ENCODE measurements around the gene PLCB1.
"Not testable (repeated sequence)": the region's sequence is repeated elsewhere in the genome, so short reads cannot be mapped to it uniquely, and the experiment has no call there.

The PLCB1 gene

DNA sequence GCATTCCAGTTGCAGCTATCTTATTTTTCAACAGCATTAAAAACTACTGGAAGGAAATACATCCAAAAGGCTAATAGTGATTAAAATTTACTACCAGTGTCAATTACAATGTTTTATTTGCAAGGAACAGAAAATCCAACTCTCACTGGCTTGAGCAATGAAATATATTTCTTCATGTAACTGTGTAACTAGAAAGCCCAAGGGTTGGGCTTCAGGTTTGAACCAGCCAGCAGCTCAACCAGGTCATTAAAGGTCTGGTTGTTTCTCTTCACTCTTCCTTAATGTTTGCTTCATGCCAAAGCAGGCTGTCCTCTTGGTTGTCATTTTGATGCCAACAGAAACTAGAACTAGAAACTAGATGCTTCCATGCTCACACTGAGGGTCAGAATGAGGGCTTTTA is 437.7 kb downstream of the PLCB1 start:
- in situ Hi-C loops (cut with HindIII; ENCODE audit: low pct_unique_long_range_greater_than_20kb, low sequenced_read_pairs): no loop called here
- no peak for DNase-seq (ENCODE audit: low read depth in 1 of 2, low spot score in 1 of 2)
- TF ChIP-seq JUND (IDR thresholded peaks at IDR 0.05; ENCODE audit: low read depth): no peak

DNA sequence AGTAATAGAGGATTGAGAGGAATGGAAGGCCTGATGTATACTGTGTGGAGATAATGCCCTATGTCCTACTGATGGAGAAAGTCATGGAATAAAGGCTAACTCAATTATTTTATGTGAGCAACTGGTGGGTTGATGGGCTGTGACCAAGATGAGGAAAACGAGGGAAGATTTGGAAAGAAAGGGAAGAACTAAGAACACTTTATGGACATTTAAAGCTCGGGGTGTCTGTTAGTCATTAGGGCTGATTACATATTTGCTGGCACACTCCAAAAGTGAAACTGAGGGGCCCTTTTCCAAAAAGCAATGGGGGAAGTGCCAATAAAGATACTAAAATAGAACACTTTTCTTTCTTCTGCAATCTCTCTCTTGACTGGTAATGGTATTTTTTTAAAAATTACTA is 439.5 kb downstream of the PLCB1 start:
- TF ChIP-seq JUND (IDR thresholded peaks at IDR 0.05; ENCODE audit: low read depth): no peak
- no peak for DNase-seq (ENCODE audit: low read depth in 1 of 2, low spot score in 1 of 2)
- in situ Hi-C loops (cut with HindIII; ENCODE audit: low pct_unique_long_range_greater_than_20kb, low sequenced_read_pairs): no loop called here

DNA sequence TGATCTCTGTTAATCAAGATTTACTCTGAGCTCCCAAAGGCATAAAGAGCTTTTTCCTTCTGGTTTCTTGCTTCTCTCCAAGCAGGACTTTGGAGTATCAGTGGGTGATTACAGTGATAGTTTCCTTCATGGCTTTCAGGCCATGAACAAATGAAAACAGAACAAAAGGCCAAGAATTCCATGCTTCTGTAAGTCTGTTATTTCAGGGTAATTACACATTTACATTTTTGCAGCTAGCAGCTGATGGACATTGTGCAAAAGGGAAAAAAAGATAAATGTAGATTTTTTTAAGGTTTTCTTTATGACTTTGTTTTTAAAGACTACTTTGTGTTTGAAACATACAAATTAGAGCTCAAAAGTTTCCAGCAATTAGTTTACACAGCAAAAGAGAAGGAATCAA is 441.6 kb downstream of the PLCB1 start:
- in situ Hi-C loops (cut with HindIII; ENCODE audit: low pct_unique_long_range_greater_than_20kb, low sequenced_read_pairs): no loop called here
- no peak for DNase-seq (ENCODE audit: low read depth in 1 of 2, low spot score in 1 of 2)
- no peak for TF ChIP-seq JUND (IDR thresholded peaks at IDR 0.05; ENCODE audit: low read depth)

DNA sequence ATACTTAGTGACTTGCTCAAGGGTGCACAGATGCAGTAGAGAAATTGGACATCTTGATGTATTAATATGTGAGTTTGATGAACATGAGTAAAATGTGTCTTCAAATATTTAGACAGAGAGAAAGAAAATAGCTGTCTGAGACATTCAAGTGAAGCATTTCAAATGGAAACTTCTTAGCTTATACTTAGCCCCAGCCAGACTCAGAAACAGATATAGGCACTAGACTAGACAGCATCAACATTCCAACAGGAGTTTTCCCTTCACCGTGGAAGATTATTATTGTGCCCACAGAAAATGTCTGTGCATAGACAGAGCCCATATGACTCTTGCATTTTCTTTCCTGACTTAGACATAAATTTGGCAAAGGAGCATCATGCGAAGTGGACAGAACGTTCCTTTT is 443.0 kb downstream of the PLCB1 start:
- no peak for DNase-seq (ENCODE audit: low read depth in 1 of 2, low spot score in 1 of 2)
- in situ Hi-C loops (cut with HindIII; ENCODE audit: low pct_unique_long_range_greater_than_20kb, low sequenced_read_pairs): no loop called here
- TF ChIP-seq JUND (IDR thresholded peaks at IDR 0.05; ENCODE audit: low read depth): no peak

DNA sequence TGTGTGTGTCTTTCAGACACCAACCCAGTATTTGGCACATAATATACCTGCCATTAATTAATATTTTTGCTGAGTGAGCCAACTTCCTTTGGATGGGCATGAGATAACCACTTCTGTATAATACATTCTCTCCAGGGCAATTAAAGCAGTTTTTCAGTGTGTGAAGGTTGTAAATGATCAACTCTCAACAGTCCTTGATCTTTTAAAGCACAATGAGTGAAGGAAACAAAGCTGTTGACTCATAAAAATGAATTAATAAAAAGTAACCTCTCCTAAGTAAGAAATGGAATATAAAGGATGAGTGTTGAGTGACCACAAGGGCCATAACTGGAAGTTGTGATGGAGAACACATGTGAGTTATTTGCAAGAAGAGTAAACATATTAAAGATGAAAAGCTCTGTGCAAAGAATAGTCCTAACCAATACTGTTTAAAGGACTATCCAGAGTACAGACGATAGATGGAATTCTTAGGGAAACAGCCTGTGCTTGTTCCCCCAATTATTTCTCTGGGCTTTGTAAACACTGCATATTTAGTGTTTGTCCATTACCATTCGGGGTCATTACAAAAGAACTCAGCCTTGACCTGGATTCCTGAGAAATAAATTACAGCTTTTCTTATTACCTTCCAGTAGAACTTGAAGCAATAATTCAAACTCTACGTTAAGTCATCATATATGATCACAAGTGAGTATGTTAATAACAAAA is 446.2 kb downstream of the PLCB1 start:
- DNase-seq (ENCODE audit: low read depth in 1 of 2, low spot score in 1 of 2): no peak
- in situ Hi-C loops (cut with HindIII; ENCODE audit: low pct_unique_long_range_greater_than_20kb, low sequenced_read_pairs): no loop called here
- TF ChIP-seq JUND (IDR thresholded peaks at IDR 0.05; ENCODE audit: low read depth): no peak

DNA sequence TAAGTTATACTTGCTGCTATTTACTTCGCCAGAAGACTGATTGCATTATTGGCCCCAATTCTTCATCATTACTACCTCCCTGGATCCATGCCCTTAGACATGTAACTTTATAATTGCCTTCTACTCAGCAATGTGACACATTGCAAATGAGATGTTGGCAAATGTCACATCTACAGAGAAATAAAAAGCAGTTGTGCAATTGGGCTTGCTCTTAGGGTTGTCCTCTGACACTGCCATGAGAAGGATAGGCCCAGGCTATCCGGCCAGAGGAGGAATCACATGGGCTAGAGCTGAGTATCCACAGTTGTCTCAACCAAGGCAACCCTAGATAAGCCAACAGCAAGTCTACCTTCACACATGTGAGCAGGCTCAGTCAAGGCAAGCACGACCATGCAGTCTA is 447.0 kb downstream of the PLCB1 start:
- in situ Hi-C loops (cut with HindIII; ENCODE audit: low pct_unique_long_range_greater_than_20kb, low sequenced_read_pairs): no loop called here
- TF ChIP-seq JUND (IDR thresholded peaks at IDR 0.05; ENCODE audit: low read depth): no peak
- no peak for DNase-seq (ENCODE audit: low read depth in 1 of 2, low spot score in 1 of 2)

DNA sequence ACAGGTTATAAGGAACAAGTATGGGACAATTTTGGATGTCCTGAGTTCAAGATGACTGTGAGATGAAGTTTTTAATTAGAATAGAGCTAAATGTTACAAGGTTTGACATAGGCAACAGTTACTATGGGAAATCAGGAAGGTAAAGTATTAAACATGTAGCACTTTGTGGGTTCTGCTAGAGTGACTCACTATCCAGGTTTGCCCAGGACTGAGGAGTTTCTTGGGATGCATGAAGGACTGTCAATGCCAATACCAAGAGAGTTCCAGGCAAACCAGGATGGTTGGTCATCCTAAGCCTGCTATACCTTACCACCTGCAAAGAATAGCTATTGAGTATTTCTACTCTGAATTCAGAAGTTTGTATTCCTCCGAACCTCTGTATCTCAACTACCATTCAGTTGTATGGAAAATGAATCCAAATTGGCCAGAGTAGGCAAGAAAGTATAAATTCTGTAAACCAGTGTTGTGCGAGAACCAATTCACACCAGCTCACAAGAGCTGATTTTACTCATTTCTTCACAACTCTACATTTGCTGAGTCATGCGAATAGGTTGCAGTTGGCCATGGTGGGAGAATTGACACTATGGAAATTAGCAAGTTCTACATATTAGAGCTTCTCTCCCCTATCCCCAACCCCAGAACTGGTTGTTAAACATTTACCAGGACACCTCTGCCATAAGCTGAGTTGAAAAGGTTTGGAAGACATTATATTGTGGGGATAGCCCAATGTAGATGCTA is 449.5 kb downstream of the PLCB1 start:
- no peak for TF ChIP-seq JUND (IDR thresholded peaks at IDR 0.05; ENCODE audit: low read depth)
- no peak for DNase-seq (ENCODE audit: low read depth in 1 of 2, low spot score in 1 of 2)
- in situ Hi-C loops (cut with HindIII; ENCODE audit: low pct_unique_long_range_greater_than_20kb, low sequenced_read_pairs): no loop called here

DNA sequence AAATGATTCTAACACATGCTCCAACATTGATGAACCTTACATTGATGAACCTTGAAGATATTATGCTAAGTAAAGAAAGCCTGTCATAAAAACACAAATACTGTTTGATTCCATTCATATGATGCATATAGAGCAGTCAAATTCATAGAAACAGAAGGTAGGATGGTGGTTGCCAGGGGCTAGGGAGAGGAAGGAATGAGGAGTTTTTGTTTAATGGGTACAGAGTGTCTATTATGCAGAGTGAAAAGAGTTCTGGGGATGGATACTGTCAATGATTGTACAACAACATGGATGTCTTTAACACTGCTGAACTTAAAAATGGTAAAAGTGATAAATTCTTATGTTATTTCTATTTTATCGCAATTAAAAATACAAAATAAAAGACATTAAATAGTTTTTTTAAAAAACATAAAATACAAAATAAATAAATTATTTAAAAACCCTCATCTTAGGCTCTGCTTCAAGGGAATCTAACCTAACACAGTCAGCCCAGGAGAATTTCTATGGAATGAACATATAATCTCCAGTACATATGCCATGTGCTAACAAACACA is 451.0 kb downstream of the PLCB1 start:
- in situ Hi-C loops (cut with HindIII; ENCODE audit: low pct_unique_long_range_greater_than_20kb, low sequenced_read_pairs): no loop called here
- TF ChIP-seq JUND (IDR thresholded peaks at IDR 0.05; ENCODE audit: low read depth): no peak
- no peak for DNase-seq (ENCODE audit: low read depth in 1 of 2, low spot score in 1 of 2)

DNA sequence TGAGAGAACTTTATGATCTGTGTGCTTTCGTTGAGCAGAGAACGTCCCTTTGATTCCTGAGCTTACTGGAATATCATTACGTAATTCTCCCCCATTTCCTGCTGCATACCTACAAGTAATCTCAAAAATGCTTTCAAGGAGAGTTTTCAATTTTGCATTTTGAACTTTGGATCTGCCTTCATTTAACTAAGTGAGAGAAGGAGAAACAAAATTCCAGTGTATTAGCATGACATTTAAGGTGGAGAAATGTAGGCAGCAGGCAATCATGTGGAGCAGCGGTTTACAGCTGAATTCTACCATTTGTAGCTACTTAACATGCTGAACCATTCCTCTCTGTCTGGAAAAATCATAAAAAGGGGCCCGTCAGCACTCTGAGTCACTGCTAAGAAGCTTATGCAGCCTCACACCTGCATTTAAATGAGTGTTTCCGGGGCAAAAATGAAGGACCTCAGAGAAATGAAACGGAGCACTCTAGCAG is 451.5 kb downstream of the PLCB1 start:
- no peak for DNase-seq (ENCODE audit: low read depth in 1 of 2, low spot score in 1 of 2)
- in situ Hi-C loops (cut with HindIII; ENCODE audit: low pct_unique_long_range_greater_than_20kb, low sequenced_read_pairs): no loop called here
- no peak for TF ChIP-seq JUND (IDR thresholded peaks at IDR 0.05; ENCODE audit: low read depth)

DNA sequence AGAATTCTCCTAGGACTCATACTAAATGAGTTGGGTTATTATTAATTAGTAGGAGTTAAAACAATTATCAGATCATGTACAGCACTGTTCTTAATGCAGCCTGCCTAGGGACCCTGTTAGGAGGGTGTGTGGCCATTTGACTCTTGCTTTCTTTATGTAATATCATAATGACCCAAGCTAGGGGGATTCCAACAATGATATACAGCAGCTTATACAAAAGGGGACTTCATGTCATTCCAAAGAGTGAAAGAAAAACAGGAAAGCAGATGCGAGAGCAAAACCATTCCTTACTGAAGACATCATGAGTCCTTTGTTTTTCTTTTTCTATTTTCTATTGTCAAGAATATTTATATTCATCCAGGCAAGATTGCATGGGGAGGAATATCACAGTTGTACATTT is 455.2 kb downstream of the PLCB1 start:
- DNase-seq (ENCODE audit: low read depth in 1 of 2, low spot score in 1 of 2): no peak
- no peak for TF ChIP-seq JUND (IDR thresholded peaks at IDR 0.05; ENCODE audit: low read depth)
- in situ Hi-C loops (cut with HindIII; ENCODE audit: low pct_unique_long_range_greater_than_20kb, low sequenced_read_pairs): no loop called here

DNA sequence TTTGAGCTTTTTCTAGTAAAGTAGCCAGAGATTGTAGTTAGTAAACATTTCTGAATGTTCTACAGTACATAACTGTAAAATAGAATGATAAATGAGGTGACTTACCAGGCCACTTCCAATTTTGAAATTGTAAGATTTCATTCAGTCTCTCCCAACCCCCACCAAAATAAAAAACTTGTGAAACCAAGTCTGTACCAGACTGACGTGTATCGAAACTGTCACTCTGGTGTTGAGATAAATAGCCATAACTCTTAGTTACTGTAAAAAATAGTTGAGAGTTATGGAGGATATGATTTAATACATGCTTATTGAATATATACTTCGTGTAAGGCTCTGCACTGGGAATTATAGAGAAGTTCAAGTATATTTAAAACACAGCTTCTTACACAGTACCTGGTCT is 455.7 kb downstream of the PLCB1 start:
- no peak for DNase-seq (ENCODE audit: low read depth in 1 of 2, low spot score in 1 of 2)
- in situ Hi-C loops (cut with HindIII; ENCODE audit: low pct_unique_long_range_greater_than_20kb, low sequenced_read_pairs): no loop called here
- TF ChIP-seq JUND (IDR thresholded peaks at IDR 0.05; ENCODE audit: low read depth): no peak

DNA sequence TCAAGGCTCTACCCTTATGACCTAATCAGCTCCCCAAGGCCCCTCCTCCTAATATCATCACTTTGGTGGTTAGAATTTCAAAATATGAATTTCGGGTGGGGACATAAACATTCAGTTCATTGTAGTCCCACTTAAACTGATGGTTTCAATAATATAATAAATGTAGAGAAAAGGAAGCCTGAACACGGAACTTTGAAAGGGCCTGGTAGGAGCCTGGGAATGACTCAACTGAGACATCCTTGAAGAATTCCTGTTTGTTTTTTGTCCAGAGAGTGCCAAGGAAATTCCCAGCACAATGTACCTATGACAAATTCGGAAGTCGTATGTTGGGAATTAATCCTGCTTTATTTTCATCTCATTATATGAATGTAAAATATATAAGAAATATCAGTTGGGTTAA is 457.9 kb downstream of the PLCB1 start:
- in situ Hi-C loops (cut with HindIII; ENCODE audit: low pct_unique_long_range_greater_than_20kb, low sequenced_read_pairs): no loop called here
- DNase-seq (ENCODE audit: low read depth in 1 of 2, low spot score in 1 of 2): no peak
- TF ChIP-seq JUND (IDR thresholded peaks at IDR 0.05; ENCODE audit: low read depth): no peak

DNA sequence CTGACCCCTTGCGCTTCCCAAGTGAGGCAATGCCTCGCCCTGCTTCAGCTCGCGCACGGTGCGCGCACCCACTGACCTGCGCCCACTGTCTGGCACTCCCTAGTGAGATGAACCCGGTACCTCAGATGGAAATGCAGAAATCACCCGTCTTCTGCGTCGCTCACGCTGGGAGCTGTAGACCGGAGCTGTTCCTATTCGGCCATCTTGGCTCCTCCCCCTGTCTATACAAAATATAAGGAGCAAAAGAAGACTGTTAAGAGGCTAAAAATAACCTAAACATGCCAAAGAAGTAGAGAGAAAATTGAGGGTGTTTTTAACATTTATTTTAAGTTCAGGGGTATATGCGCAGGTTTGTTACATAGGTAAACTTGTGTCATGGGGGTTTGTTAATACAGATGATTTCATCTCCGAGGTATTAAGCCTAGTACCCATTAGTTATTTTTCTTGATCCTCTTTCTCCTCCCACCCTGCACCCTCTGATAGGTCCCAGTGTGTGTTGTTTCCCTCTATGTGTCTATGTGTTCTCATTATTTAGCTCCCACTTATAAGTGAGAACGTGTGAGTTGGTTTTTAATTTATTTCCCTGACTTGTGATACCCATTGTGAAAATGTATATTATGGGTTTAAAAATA is 469.0 kb downstream of the PLCB1 start:
- peak in 1 of 2 experiments; percentile 12 for DNase-seq (ENCODE audit: low read depth in 1 of 2, low spot score in 1 of 2)

More for the DNA sequence above, 469.0 kb downstream of the PLCB1 start:
- in situ Hi-C loops (cut with HindIII; ENCODE audit: low pct_unique_long_range_greater_than_20kb, low sequenced_read_pairs): not testable (repeated sequence)

Data from T47D (cell line).